Measurements from ENCODE around the gene TEX48. TPM values are rescaled to one million over a fixed set of nuclear protein-coding genes. Genes with fewer than 3 reads are reported as not detected.

The TEX48 gene
- polyA plus RNA-seq, 1 donor from 2014 or later, result not detected

DNA sequence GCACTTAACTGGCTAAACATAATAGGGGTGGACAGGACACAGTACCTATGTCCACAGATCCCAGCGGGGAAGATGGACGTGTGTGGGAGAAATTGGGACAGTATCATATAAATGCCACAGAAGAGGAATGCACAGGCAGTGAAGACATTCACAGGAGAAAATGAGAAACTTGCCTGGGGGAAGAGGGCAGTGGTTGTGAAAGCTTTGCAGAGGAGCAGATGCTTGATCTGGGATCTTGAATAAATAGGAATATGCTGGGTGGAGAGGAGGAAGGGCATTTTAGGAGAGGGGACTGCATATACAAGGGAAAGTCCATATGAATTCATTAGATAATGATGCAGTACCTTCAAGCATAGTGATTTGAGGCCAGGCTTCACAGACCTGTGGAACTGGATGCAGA is 57.3 kb downstream of the TEX48 start:
- TF ChIP-seq RAD21 (conservative IDR thresholded peaks at IDR 0.05) (no peak), EZH2 (IDR thresholded peaks at IDR 0.05; ENCODE audit: borderline replicate concordance, insufficient read depth, low read length, poor library complexity, severe bottlenecking) (no peak), MXI1 (conservative IDR thresholded peaks at IDR 0.05; ENCODE audit: poor library complexity, severe bottlenecking) (no peak), EP300 (conservative IDR thresholded peaks at IDR 0.05; ENCODE audit: poor library complexity, severe bottlenecking) (no peak), TAF1 (IDR thresholded peaks at IDR 0.05; ENCODE audit: low read depth) (no peak), POLR2AphosphoS5 (IDR thresholded peaks at IDR 0.05) (no peak), SMC3 (conservative IDR thresholded peaks at IDR 0.05; ENCODE audit: poor library complexity) (no peak)
- TF ChIP-seq, protein P1, sequence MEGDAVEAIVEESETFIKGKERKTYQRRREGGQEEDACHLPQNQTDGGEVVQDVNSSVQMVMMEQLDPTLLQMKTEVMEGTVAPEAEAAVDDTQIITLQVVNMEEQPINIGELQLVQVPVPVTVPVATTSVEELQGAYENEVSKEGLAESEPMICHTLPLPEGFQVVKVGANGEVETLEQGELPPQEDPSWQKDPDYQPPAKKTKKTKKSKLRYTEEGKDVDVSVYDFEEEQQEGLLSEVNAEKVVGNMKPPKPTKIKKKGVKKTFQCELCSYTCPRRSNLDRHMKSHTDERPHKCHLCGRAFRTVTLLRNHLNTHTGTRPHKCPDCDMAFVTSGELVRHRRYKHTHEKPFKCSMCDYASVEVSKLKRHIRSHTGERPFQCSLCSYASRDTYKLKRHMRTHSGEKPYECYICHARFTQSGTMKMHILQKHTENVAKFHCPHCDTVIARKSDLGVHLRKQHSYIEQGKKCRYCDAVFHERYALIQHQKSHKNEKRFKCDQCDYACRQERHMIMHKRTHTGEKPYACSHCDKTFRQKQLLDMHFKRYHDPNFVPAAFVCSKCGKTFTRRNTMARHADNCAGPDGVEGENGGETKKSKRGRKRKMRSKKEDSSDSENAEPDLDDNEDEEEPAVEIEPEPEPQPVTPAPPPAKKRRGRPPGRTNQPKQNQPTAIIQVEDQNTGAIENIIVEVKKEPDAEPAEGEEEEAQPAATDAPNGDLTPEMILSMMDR (IDR thresholded peaks at IDR 0.05; ENCODE audit: poor library complexity, severe bottlenecking), result no peak
- TF ChIP-seq, protein P2, sequence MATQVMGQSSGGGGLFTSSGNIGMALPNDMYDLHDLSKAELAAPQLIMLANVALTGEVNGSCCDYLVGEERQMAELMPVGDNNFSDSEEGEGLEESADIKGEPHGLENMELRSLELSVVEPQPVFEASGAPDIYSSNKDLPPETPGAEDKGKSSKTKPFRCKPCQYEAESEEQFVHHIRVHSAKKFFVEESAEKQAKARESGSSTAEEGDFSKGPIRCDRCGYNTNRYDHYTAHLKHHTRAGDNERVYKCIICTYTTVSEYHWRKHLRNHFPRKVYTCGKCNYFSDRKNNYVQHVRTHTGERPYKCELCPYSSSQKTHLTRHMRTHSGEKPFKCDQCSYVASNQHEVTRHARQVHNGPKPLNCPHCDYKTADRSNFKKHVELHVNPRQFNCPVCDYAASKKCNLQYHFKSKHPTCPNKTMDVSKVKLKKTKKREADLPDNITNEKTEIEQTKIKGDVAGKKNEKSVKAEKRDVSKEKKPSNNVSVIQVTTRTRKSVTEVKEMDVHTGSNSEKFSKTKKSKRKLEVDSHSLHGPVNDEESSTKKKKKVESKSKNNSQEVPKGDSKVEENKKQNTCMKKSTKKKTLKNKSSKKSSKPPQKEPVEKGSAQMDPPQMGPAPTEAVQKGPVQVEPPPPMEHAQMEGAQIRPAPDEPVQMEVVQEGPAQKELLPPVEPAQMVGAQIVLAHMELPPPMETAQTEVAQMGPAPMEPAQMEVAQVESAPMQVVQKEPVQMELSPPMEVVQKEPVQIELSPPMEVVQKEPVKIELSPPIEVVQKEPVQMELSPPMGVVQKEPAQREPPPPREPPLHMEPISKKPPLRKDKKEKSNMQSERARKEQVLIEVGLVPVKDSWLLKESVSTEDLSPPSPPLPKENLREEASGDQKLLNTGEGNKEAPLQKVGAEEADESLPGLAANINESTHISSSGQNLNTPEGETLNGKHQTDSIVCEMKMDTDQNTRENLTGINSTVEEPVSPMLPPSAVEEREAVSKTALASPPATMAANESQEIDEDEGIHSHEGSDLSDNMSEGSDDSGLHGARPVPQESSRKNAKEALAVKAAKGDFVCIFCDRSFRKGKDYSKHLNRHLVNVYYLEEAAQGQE (IDR thresholded peaks at IDR 0.05; ENCODE audit: borderline replicate concordance), result no peak
- Histone ChIP-seq H2AFZ (ENCODE audit: low read depth, low read length) (no peak overlapping the region), H3K9me2 (ENCODE audit: insufficient read depth, low read length) (no peaks in the 10 kb centered on the region), H3K4me3 (ENCODE audit: low read length) (no peak overlapping the region), H3F3A (ENCODE audit: insufficient read depth, low read length, poor library complexity, severe bottlenecking) (no peaks in the 10 kb centered on the region), H3K4me2 (ENCODE audit: low read length) (no peak overlapping the region), H3K27me3 (ENCODE audit: insufficient read depth, low read depth, low read length) (no peaks in the 10 kb centered on the region), H4K20me1 (ENCODE audit: insufficient read depth) (no peaks in the 10 kb centered on the region), H3K9ac (ENCODE audit: low read length) (no peak overlapping the region), H3K79me2 (replicated peaks; ENCODE audit: insufficient read depth, low read length) (no peaks in the 10 kb centered on the region), H3K27ac (ENCODE audit: low read length) (no peak overlapping the region), H3K9me3 (ENCODE audit: low read length) (no peaks in the 10 kb centered on the region), H3K36me3 (ENCODE audit: insufficient read depth, low read length) (peaks cover 8% of the 10 kb centered on the region)

DNA sequence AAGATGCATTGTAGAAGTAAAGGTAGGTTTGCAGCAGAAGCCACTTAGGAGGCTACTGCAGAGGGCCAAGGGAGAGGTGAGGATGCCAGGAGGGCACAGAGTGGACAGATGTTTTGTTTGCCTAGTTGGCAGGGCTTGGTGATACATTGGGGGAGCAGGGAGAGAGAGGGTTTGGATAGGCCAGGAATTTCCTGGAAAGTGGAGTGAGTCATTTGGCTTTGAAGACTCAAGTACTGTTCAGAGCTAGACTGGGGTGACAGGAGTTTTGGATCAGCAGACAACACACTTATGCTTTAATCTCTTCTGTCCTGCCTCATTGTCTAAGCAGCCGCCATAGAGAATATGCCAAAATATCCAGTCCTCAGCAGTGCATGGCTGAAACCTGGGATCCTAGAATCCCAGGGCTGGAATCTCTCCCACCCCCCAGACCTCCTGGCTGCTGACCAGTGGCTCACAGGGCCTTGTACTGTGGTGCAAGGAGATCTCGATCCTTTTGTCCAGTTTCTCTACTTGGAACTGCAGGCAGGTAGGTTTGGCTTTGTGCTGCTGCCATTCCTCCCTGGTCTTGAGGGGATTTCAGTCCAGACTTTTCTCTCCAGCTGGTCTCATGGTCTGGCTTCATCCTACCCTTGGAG is 59.9 kb downstream of the TEX48 start:
- Histone ChIP-seq H3F3A (ENCODE audit: insufficient read depth, low read length, poor library complexity, severe bottlenecking) (no peaks in the 10 kb centered on the region), H4K20me1 (ENCODE audit: insufficient read depth) (no peaks in the 10 kb centered on the region), H3K9me3 (ENCODE audit: low read length) (no peaks in the 10 kb centered on the region), H2AFZ (ENCODE audit: low read depth, low read length) (no peak overlapping the region), H3K4me3 (ENCODE audit: low read length) (no peak overlapping the region), H3K36me3 (ENCODE audit: insufficient read depth, low read length) (no peaks in the 10 kb centered on the region), H3K9me2 (ENCODE audit: insufficient read depth, low read length) (no peaks in the 10 kb centered on the region), H3K9ac (ENCODE audit: low read length) (no peak overlapping the region), H3K27ac (ENCODE audit: low read length) (no peak overlapping the region), H3K79me2 (replicated peaks; ENCODE audit: insufficient read depth, low read length) (no peaks in the 10 kb centered on the region), H3K27me3 (ENCODE audit: insufficient read depth, low read depth, low read length) (no peaks in the 10 kb centered on the region), H3K4me2 (ENCODE audit: low read length) (no peak overlapping the region)
- TF ChIP-seq RAD21 (conservative IDR thresholded peaks at IDR 0.05) (no peak), TAF1 (IDR thresholded peaks at IDR 0.05; ENCODE audit: low read depth) (no peak), EP300 (conservative IDR thresholded peaks at IDR 0.05; ENCODE audit: poor library complexity, severe bottlenecking) (no peak), SMC3 (conservative IDR thresholded peaks at IDR 0.05; ENCODE audit: poor library complexity) (no peak), EZH2 (IDR thresholded peaks at IDR 0.05; ENCODE audit: borderline replicate concordance, insufficient read depth, low read length, poor library complexity, severe bottlenecking) (no peak), MXI1 (conservative IDR thresholded peaks at IDR 0.05; ENCODE audit: poor library complexity, severe bottlenecking) (no peak), POLR2AphosphoS5 (IDR thresholded peaks at IDR 0.05) (no peak)
- TF ChIP-seq, protein P1 (IDR thresholded peaks at IDR 0.05; ENCODE audit: poor library complexity, severe bottlenecking), result no peak
- TF ChIP-seq, protein P2 (IDR thresholded peaks at IDR 0.05; ENCODE audit: borderline replicate concordance), result no peak
